ENCODE results near the gene ZNF35. TPM values are rescaled to one million over a fixed set of nuclear protein-coding genes. Genes with fewer than 3 reads are reported as not detected.

Gene ZNF35
- total RNA-seq, 1 donor from 2014 or later = 21.2 TPM

DNA sequence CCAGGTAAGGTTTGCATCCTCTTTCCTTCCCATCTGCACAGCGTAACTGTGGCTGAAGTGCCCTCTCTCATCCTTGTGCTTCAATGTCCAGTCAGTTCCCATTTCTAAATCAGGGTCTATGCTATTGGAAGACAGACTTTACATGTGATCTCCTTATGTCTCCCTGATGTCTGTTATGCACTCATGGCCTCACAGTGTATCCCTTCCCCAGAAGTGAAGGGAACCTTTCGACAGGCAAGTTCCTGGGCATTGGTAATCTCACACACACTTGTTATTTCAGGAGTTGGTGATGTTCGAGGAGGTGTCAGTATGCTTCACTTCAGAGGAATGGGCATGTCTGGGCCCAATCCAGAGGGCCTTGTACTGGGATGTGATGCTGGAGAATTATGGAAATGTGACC is 16.3 kb upstream of the ZNF35 start:
- H3K36me3 ChIP-seq (ENCODE audit: control insufficient read depth, insufficient read depth, low read length) = peaks cover 3% of the 10 kb centered on the region

DNA sequence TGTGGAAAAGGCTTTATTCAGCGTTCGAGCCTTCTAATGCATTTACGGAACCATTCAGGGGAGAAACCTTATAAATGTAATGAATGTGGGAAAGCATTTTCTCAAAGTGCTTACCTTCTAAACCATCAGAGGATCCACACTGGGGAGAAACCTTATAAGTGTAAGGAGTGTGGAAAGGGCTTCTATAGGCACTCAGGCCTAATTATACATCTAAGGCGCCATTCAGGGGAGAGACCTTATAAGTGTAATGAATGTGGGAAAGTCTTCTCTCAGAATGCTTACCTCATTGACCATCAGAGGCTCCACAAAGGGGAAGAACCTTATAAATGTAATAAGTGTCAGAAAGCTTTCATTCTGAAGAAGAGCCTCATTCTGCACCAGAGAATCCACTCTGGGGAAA is 6.2 kb upstream of the ZNF35 start:
- Histone ChIP-seq H3K4me3 (ENCODE audit: low read depth, low read length) (no peak overlapping the region), H3K36me3 (ENCODE audit: control insufficient read depth, insufficient read depth, low read length) (peaks cover 7% of the 10 kb centered on the region)
- no peak for DNase-seq (ENCODE audit: low read depth)

More for the DNA sequence above, 16.3 kb upstream of the ZNF35 start:
- no peak for TF ChIP-seq CTCF (IDR thresholded peaks at IDR 0.05; ENCODE audit: insufficient read depth, low read length, poor library complexity, severe bottlenecking)
- Histone ChIP-seq H3K27me3 (ENCODE audit: control insufficient read depth, insufficient read depth, low read length) (no peaks in the 10 kb centered on the region), H3K4me3 (ENCODE audit: low read depth, low read length) (no peak overlapping the region)
- DNase-seq (ENCODE audit: low read depth) = no peak

DNA sequence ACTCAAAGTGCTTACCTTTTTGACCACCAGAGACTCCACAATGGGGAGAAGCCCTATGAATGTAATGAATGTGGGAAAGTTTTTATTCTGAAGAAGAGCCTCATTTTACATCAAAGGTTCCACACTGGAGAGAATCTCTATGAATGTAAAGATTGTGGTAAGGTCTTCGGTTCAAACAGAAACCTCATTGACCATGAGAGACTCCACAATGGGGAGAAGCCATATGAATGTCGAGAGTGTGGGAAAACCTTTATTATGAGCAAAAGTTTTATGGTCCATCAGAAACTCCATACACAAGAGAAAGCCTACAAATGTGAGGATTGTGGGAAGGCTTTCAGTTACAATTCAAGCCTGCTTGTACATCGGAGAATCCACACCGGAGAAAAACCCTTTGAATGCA is 5.5 kb upstream of the ZNF35 start:
- no peak for DNase-seq (ENCODE audit: low read depth)
- Histone ChIP-seq H3K27me3 (ENCODE audit: control insufficient read depth, insufficient read depth, low read length) (no peaks in the 10 kb centered on the region), H3K36me3 (ENCODE audit: control insufficient read depth, insufficient read depth, low read length) (peaks cover 7% of the 10 kb centered on the region), H3K4me3 (ENCODE audit: low read depth, low read length) (no peak overlapping the region)
- no peak for TF ChIP-seq CTCF (IDR thresholded peaks at IDR 0.05; ENCODE audit: insufficient read depth, low read length, poor library complexity, severe bottlenecking)

More for the DNA sequence above, 6.2 kb upstream of the ZNF35 start:
- TF ChIP-seq CTCF (IDR thresholded peaks at IDR 0.05; ENCODE audit: insufficient read depth, low read length, poor library complexity, severe bottlenecking) = no peak
- H3K27me3 ChIP-seq (ENCODE audit: control insufficient read depth, insufficient read depth, low read length) = no peaks in the 10 kb centered on the region

DNA sequence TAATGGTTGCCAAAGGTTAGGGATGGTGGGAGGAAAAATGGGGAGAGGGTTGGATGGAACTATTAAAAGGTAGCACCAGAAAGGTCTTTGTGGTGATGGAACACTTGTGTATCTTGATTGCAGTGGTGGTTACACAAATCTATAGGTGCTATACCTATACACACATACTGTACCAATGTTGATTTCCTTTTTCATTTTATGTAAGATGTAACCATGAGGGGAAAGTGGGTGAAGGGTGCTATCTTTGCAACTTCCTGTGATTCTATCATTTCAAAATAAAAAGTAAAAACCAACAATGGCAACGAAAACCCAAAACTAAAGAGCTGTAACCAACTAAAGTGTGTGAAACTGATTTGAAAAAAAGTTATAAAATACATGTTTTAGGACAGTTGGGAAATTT is 761 bp upstream of the ZNF35 start:
- no peaks in the 10 kb centered on the region for H3K27me3 ChIP-seq (ENCODE audit: control insufficient read depth, insufficient read depth, low read length)
- peaks cover 4% of the 10 kb centered on the region for H3K36me3 ChIP-seq (ENCODE audit: control insufficient read depth, insufficient read depth, low read length)
- H3K4me3 ChIP-seq (ENCODE audit: low read depth, low read length) = no peak overlapping the region
- DNase-seq (ENCODE audit: low read depth) = no peak
- TF ChIP-seq CTCF (IDR thresholded peaks at IDR 0.05; ENCODE audit: insufficient read depth, low read length, poor library complexity, severe bottlenecking) = no peak

GRCh38 chr3:44649709-44650108 is 1.2 kb downstream of the ZNF35 start:
- H3K27me3 ChIP-seq (ENCODE audit: control insufficient read depth, insufficient read depth, low read length) = no peaks in the 10 kb centered on the region
- no peak for DNase-seq (ENCODE audit: low read depth)
- TF ChIP-seq CTCF (IDR thresholded peaks at IDR 0.05; ENCODE audit: insufficient read depth, low read length, poor library complexity, severe bottlenecking) = no peak
- H3K36me3 ChIP-seq (ENCODE audit: control insufficient read depth, insufficient read depth, low read length) = peaks cover 2% of the 10 kb centered on the region
- no peak overlapping the region for H3K4me3 ChIP-seq (ENCODE audit: low read depth, low read length)

GRCh38 chr3:44654039-44654438 is 5.5 kb downstream of the ZNF35 start:
- H3K4me3 ChIP-seq (ENCODE audit: low read depth, low read length) = no peak overlapping the region
- H3K27me3 ChIP-seq (ENCODE audit: control insufficient read depth, insufficient read depth, low read length) = no peaks in the 10 kb centered on the region
- no peak for TF ChIP-seq CTCF (IDR thresholded peaks at IDR 0.05; ENCODE audit: insufficient read depth, low read length, poor library complexity, severe bottlenecking)
- DNase-seq (ENCODE audit: low read depth) = no peak
- H3K36me3 ChIP-seq (ENCODE audit: control insufficient read depth, insufficient read depth, low read length) = peaks cover 3% of the 10 kb centered on the region
